ENCODE results near the gene NR1H3. TPM values are rescaled to one million over a fixed set of nuclear protein-coding genes. Genes with fewer than 3 reads are reported as not detected.

The NR1H3 gene
- polyA plus RNA-seq, 3 donors = 4.4 to 20.3 (median 9.3) TPM

GRCh38 chr11:47216121-47216798, 41.5 kb upstream of the NR1H3 start:
- H3K4me1 Mint-ChIP-seq = peaks cover 32% of the 10 kb centered on the region
- peaks cover 51% of the 10 kb centered on the region for H3K79me2 ChIP-seq (ENCODE audit: insufficient read depth, low read length)
- peaks cover 18 to 26% of the 10 kb centered on the region in 2 donors for H3K36me3 Mint-ChIP-seq
- intact Hi-C loops (cut with micrococcal nuclease) = loop anchor here (5.0 kb wide), 2 partner anchors 36 to 39 kb away; partner anchors contain the start of gene ARFGAP2 (in 2 of the 2)
- peak overlapping the region in 1 of 2 donors; percentile 93 for H3K27ac ChIP-seq (ENCODE audit: low read depth in 1 of 2, low read length in 2 of 2)
- TF ChIP-seq CTCF (IDR thresholded peaks at IDR 0.05) = no peak
- H3K27me3 Mint-ChIP-seq (ENCODE audit: low read depth in 3 of 3) = no peaks in the 10 kb centered on the region
- peak overlapping the region; percentile 100 for H3K4me2 ChIP-seq (replicated peaks; ENCODE audit: extremely low read depth, low read length, poor library complexity, severe bottlenecking)
- H4K20me1 ChIP-seq (ENCODE audit: insufficient read depth, low read length) = no peaks in the 10 kb centered on the region
- peak; percentile 23 to 79 (median 63) for DNase-seq
- no peaks in the 10 kb centered on the region for H3K9me3 Mint-ChIP-seq
- H3K4me3 Mint-ChIP-seq = peak overlapping the region; percentile 98 to 100
- no peaks in the 10 kb centered on the region for H3K27me3 ChIP-seq (ENCODE audit: control insufficient read depth in 2 of 2, insufficient read depth in 2 of 2, low read length in 2 of 2)
- WGBS (ENCODE audit: insufficient coverage) = 17% methylated on average over 11 of the region's 12 CpGs
- H3K4me3 ChIP-seq (replicated peaks in 1 of 3; ENCODE audit: low read depth in 2 of 3, low read length in 3 of 3) = peak overlapping the region; percentile 79 to 99 (median 81)
- peaks cover 15 to 29% of the 10 kb centered on the region in 2 donors for H3K4me1 ChIP-seq (ENCODE audit: control insufficient read depth in 1 of 2, insufficient read depth in 2 of 2, low read length in 2 of 2)
- no peaks in the 10 kb centered on the region for H3K9me3 ChIP-seq (replicated peaks in 1 of 2; ENCODE audit: control insufficient read depth in 1 of 2, insufficient read depth in 1 of 2, low read length in 2 of 2)
- peak overlapping the region; percentile 63 to 97 (median 83) for H3K27ac Mint-ChIP-seq
- peaks cover 0 to 10% of the 10 kb centered on the region in 2 donors for H3K36me3 ChIP-seq (replicated peaks in 1 of 2; ENCODE audit: control insufficient read depth in 1 of 2, insufficient read depth in 2 of 2, low read length in 2 of 2)
- peak overlapping the region; percentile 81 for H3K9ac ChIP-seq (ENCODE audit: insufficient read depth, low read length, poor library complexity, severe bottlenecking)
- peak overlapping the region; percentile 93 for H2AFZ ChIP-seq (ENCODE audit: insufficient read depth, low read depth, low read length, poor library complexity, severe bottlenecking)

DNA sequence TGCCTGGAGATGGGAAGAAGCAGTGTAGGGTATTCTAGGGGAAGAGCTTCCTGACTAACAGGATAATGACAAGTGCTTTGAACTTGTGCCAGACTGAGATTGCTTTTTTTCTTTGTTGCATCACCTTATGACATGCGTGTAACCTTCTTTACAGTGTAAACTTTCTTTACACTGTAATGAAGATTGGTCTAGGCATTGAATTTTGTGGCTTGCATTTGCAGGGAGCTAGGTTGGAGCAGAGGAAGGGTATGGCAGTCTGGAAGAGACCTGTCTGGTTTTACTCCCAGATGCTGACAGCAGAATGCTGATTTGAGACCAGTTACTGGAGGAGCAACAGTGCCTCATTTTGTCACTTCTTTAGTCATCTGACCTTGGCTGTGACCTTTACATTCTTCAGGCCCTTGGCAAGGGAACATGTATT, 37.4 kb upstream of the NR1H3 start:
- TF ChIP-seq CTCF (IDR thresholded peaks at IDR 0.05) = no peak
- Mint-ChIP-seq H3K27ac (peak overlapping the region in 5 of 7 donors; percentile 1 to 52 (median 21)), H3K4me3 (no peak overlapping the region), H3K27me3 (ENCODE audit: low read depth in 3 of 3) (no peaks in the 10 kb centered on the region), H3K9me3 (no peaks in the 10 kb centered on the region), H3K4me1 (peaks cover 42% of the 10 kb centered on the region), H3K36me3 (peaks cover 24 to 47% of the 10 kb centered on the region in 2 donors)
- Histone ChIP-seq H3K27ac (ENCODE audit: low read depth in 1 of 2, low read length in 2 of 2) (peak overlapping the region in 1 of 2 donors; percentile 43), H3K9ac (ENCODE audit: insufficient read depth, low read length, poor library complexity, severe bottlenecking) (no peak overlapping the region), H3K4me3 (replicated peaks in 1 of 3; ENCODE audit: low read depth in 2 of 3, low read length in 3 of 3) (no peak overlapping the region), H3K4me2 (replicated peaks; ENCODE audit: extremely low read depth, low read length, poor library complexity, severe bottlenecking) (no peak overlapping the region), H4K20me1 (ENCODE audit: insufficient read depth, low read length) (no peaks in the 10 kb centered on the region), H3K36me3 (replicated peaks in 1 of 2; ENCODE audit: control insufficient read depth in 1 of 2, insufficient read depth in 2 of 2, low read length in 2 of 2) (peaks cover 0 to 21% of the 10 kb centered on the region in 2 donors), H3K4me1 (ENCODE audit: control insufficient read depth in 1 of 2, insufficient read depth in 2 of 2, low read length in 2 of 2) (peaks cover 24% of the 10 kb centered on the region in 2 donors), H3K9me3 (replicated peaks in 1 of 2; ENCODE audit: control insufficient read depth in 1 of 2, insufficient read depth in 1 of 2, low read length in 2 of 2) (no peaks in the 10 kb centered on the region), H2AFZ (ENCODE audit: insufficient read depth, low read depth, low read length, poor library complexity, severe bottlenecking) (no peak overlapping the region), H3K79me2 (ENCODE audit: insufficient read depth, low read length) (peaks cover 56% of the 10 kb centered on the region), H3K27me3 (ENCODE audit: control insufficient read depth in 2 of 2, insufficient read depth in 2 of 2, low read length in 2 of 2) (no peaks in the 10 kb centered on the region)
- intact Hi-C loops (cut with micrococcal nuclease) = no loop called here
- WGBS (ENCODE audit: insufficient coverage) = no CpG with 5 or more reads among the region's 1 CpG
- DNase-seq = no peak

Measured in CD14-positive monocyte (primary cell).